HuH-7 (cell line): Measurements from ENCODE around the gene TOMM70.
A peak's percentile ranks its signal among the peaks of the same experiment; 100 is the strongest.
"Not testable (repeated sequence)": the region's sequence is repeated elsewhere in the genome, so short reads cannot be mapped to it uniquely, and the experiment has no call there.

Experiments
- DNase-seq: peaks from one replicate; pipeline ENCODE4 v3.0.0; 2011; ENCODE audit warnings: low spot score

TOMM70 gene

DNA sequence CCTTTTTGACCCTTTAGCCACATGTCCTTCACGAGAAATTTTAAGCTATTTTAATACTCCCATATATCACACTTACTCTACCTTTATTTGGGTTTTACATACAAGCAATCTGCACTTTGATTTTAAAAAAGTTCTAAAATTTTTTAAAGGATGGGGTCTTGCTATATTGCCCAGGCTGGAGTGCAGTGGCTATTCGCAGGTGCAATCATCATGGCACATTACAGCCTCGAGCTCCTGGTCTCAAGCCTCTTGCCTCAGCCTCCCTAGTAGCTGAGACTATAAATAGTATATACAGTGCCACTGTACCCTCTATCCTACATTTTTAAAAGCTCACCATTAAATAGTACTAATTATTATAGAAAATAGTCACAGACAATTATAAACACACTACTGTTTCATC lies 36.5 kb downstream of the TOMM70 start:
- DNase-seq = no peak

DNA sequence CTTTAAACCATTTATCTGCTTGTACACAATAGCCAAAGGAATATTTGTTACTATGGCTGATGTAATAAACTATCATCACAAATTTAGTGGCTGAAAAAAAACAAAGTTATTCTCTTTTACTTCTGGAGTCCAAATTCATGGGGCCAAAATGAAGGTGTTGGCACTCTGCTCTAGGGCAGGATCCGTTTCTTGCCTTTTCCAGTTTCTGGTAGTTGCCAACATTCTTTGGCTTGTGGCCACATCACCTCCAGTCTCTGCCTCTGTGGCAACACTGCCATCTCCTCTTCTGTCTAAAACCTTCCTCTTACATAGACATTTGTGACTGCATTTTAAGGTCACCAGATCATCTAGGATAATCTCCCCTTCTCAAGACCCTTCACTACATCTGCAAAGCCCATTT lies 39.0 kb downstream of the TOMM70 start:
- DNase-seq = no peak

DNA sequence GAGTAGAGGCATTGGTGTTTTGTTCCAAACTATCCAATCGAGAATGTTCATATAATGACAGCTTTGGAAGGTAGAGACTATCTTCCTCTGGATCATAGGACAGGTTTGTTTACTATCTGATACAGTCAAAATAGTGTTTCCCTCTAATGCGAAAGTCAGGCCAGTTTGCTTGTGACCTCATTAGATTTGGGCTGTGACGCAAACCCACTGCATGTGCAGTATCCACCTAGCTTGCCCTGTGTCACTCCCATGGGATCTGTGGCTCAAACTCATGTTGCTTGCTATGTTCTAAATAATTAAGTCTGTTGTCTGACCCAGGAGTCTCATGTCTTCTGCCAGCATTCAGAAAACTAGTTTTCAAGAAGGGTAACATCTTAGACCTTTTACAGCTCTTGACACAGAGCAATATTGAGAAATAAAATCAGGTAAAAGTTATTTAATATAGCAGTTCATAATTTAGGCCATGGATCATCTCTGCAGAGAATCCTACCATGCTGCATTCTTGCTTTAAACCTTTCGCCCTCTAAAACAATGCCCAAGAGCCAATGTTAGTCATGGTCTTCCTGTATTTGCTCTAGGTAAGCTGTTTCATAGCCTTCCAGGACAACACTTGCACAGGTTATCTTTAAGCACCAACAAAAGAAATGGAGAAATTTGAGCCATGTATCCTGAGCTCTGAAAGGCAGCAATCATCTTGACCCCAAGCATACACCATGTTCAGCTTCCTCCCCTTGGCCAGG lies 40.0 kb downstream of the TOMM70 start:
- DNase-seq = no peak

DNA sequence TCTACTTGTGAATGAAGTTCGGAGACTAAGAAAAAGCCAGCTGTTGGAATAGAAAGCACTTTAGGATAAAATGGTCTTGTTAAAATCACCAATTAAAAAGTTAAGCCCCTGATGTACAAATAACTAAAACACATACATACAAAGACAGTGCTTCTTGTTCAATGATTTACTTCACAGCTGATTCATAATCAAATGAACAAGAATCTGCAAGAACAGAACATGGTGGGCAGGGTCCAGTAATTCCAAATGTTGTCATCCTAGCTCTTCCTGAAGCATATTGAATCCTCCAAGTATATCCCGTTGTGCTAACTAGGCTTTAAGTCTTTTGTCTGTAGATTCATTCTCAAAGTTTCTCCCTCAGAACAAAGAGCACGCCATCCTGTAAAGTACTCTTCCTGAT lies 41.9 kb downstream of the TOMM70 start:
- no peak for DNase-seq

DNA sequence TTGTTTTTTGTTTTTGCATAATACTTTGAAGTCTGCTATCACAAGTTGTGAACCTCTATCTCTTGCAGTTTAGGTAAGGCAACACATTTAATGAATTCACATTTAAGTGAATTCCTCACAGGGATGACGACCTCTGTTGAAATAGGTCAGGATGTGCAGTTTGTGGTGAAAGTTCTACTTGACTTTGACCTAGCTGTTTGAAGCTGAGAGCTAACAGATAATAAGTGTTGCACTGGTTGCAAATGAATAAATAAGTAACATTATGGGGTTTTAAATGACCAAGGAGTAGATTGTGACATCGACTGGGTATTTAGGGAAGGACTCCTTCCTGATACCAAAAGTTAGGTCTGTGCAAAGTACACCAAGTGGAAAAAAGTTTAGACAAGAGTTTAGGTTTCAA lies 42.5 kb downstream of the TOMM70 start:
- DNase-seq = peak; percentile 30

DNA sequence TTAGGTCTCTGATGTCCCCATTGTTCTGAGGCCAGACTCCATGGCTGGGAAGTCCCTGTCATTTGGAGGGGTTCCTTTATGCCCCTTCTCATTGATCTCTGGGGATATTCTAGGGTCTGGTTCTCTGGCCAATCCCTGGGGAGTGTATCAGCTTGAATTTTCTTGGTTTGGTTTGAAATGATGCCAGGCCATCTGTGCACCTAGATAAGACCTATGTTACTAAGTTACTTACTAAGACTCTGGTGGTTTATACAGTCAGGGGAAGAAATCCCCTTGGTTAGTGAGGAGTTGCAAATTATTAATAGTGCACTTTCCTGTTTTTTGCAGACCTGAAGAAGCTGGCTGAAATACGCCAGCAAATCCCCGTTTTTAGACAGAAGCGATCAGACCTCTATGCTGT lies 46.0 kb downstream of the TOMM70 start:
- no peak for DNase-seq

DNA sequence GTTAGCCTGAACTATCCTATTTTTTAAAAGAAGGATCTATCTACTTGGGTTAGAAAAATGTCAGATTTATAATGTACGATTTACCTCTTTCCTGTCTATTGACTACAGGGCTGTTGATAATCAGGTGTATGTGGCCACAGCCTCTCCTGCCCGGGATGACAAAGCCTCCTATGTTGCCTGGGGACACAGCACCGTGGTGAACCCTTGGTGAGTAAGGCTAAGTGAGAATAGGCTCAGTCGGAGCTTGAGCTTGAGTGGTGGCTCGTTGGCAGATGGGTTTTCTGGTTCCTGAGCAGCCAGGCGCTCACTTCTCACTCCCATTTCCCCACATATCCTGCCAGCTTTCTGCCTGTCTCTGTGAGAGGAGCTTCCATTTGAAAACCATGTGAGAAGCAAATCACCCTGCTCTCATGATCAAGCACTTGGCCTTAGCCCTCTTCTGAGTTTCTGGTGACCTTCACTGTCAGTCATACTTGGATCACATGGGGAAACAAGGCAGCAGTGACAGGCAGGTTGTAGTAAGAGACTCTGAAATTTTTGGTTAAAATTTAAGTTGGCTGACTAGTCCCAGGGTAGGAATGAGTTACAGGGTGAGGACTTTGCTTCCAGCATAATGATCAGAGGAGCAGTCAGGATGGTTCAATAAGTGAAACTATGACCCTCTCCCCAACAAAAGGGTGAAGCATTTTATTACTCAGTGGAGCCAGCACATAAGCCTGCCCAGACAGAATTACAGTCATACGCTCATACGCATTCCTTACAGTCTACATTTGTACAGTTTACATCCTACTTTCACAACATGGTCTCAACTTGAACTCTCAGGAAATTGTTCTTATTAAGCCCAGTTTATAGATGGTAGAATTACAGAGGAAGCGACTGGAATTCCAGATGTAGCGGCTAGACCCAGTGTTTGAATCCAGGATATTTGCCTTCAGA lies 48.3 kb downstream of the TOMM70 start:
- DNase-seq = no peak

DNA sequence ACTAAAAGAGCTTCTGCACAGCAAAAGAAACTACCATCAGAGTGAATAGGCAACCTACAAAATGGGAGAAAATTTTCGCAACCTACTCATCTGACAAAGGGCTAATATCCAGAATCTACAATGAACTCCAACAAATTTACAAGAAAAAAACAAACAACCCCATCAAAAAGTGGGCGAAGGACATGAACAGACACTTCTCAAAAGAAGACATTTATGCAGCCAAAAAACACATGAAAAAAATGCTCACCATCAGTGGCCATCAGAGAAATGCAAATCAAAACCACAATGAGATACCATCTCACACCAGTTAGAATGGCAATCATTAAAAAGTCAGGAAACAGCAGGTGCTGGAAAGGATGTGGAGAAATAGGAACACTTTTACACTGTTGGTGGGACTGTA lies 49.1 kb downstream of the TOMM70 start:
- DNase-seq = not testable (repeated sequence)

DNA sequence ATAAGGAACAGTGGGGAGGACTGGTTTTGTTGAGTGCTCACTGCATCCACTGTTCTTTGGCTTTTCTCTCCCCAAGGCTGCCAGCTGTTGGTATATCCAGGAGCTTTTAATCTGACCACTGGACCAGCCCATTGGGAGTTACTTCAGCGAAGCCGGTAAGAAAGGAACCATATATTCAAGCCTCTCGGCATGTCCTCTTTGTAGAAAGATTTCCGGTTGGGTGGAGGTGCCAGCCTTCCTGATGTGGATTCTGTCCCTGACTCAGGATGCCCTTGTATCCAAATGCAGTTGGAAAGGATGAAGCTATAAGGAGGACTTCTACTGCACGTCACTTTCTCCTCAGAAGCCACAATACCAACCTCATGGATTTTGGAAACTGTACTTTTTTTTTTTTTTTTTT lies 52.2 kb downstream of the TOMM70 start:
- no peak for DNase-seq

DNA sequence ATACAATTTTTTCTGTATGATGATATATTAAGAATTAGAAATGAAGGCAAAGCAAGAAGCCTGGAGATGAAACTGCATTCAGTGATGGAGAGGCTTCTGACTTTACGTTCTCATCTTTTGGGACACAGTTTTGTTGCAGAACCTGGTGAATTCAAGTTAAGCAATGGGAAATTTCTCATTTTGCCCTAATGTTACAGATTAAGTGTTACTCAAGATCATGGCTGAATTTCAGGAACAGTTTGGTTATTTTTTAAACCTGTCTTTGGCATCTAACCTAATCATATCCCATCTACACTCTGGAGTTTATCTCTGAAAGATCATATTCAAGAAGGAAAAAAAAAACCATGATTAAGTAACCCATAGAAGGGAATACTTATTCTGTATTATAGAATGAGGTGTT lies 60.4 kb downstream of the TOMM70 start:
- no peak for DNase-seq

DNA sequence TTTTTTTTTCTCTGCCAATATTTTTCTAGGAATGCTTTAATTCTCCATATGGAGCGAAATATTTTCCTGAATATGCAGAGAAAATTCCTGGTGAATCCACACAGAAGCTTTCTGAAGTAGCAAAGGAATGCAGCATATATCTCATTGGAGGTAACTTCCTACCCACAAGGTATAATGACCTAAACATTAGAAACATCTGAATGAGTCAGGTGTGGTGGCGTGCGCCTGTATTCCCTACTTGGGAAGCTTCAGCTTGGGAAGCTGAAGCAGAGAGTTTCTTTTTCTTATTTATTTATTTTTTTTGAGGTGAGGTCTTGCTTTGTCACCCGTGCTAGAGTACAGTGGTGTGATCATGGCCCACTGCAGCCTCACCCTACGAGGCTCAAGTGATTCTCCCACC lies 61.1 kb downstream of the TOMM70 start:
- DNase-seq = no peak

DNA sequence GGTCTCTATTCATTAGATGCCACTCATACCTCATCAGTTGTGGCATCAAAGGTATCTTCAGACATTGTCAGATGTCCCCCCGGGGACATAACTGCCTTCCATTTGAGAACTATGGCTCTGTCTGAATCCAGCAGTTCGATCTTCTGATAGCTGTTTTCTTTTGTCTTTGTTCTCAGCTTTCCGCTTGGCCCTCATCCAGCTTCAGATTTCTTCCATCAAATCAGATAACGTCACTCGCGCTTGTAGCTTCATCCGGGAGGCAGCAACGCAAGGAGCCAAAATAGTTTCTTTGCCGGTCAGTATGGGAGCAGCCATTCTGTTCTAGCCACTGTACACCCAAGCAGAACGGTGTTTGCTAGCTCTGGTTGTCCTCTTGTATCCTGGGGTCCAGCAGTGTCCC lies 62.0 kb downstream of the TOMM70 start:
- DNase-seq = no peak

DNA sequence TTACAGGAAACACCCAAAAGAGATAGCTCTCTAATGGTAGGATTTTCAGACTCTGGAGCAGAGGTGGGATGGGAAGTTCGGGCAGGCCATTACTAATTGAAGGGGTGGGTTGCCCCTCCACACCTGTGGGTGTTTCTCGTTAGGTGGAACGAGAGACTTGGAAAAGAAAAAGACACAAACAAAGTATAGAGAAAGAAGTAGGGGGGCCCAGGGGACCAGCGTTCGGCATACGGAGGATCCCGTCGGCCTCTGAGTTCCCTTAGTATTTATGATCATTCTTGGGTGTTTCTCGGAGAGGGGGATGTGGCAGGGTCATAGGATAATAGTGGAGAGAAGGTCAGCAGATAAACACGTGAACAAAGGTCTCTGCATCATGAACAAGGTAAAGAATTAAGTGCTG lies 64.7 kb downstream of the TOMM70 start:
- DNase-seq = not testable (repeated sequence)

DNA sequence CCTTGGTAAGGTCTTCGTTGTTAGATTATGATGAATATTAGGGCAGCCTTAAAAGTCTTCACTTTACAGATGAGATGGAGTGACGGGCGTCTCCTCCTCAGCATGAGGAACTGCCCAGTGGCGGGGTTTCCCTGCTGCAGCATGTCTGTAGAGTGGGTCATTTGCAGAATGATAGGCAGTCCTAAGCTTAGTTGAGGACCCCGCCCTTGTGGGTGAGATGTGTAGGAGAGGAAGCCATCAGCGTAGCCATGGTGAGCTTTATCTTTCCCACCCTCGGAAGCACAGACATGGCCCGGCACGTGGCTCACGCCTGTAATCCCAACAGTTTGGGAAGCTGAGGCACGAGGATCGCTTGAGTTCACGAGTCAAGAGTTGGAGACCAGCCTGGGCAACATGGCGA lies 65.5 kb downstream of the TOMM70 start:
- DNase-seq = peak; percentile 62

DNA sequence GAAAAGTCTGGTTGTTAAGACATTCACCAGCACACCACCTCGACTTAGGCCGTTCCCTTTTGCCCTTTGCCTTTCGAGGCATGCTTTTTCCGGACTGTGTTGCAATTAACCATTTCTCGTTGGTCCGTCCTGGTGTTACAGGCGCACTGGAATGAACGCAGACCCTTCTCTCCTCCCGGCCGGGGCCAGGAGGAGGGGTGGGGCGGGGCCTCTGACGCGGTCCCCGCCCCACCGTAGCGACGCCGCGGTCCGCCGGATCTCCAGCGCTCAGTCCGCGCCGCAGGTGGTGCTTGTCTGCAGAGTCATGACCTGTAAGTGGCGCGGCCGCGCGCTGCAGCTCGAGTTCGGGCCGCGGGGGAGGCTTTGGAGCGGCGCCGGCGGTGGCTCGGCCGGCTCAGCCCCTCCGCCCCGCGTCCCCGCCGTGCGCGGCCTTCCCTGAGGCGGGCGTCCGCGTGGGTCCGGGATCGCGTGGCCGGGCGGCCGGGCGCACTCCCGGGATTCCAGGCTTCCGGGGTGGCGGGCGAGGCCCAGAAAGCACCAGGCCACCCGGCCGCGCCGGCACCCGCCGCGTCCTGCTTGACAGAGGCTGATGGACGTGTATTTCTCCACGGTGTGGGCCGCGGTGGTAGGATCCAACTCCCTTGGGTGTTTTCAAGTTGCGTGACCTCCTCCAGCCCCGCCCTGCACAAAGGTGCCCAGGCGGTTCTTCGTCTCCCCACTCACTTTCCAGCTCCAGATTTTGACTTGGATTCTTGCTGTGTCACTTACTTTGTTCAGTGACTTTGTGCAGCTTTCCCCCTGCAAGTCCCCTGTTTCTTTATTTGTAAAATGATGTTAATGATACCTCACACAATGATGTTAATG lies 66.2 kb downstream of the TOMM70 start, which contains the start of gene NIT2:
TSS of gene NIT2 (plus strand) at position 270 of the 864 bp plus-strand sequence. CDS start at position 305, 35 bp downstream.
- DNase-seq = peak; percentile 98

DNA sequence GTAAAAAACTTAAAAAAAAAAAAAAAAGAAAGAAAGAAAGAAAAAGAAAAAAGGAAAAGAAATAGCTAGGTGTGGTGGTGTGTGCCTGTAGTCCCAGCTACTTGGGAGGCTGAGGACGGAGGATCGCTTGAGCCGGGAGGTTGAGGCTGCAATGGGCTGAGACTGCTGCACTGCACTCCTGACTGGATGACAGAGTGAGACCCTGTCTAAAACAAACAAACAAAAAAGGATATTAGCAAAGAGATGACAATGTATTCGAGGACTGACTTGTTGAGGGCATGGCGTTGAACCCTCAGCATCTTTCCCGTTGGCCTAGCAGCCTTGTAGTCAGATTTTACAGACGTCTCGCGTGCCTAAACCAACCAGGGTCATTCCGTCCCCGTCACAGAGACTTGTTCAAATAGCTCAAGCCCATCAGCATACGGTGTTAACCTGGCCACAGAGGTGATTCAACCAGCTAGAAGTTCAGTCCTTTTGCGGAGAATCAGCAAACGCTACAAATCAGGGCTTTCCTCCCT lies 66.9 kb downstream of the TOMM70 start:
- DNase-seq = no peak

DNA sequence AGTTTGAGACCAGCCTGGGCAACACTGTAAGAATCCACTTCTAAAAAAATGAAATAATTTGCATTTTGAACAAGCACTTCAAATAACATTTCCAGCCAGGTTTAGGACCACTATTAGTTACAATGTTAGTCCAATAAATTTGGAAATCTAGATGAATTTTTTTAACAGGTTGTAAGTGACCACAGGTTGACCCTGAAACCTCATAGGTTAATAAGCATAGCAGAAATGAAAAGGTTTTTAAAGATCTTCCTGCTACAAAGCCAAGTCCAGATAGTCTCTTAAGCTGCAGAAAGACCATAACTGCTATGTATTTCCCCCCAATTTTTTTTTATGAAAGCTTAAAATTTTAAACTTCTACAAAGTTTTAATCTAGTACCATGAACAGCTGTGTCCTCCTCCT lies 67.8 kb downstream of the TOMM70 start:
- DNase-seq = no peak

DNA sequence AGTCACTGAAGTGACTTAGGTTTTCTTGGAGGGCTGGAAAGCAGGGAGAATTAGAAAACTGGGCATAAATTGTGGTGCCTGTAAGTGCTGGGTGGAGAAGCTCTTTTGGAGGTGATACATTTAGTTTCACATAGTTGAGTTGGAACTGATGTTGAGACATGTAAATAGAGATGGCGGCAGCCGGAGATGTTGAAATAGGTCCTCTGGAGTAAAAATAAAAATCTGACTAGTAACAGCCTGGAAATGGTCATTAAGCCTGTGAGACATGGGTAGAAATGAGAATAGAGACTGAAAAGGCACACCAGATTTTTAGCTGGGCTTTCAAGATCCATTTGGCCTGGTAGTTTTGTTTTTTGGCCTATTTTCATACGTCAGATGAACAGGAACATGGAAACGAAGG lies 69.2 kb downstream of the TOMM70 start:
- DNase-seq = no peak

DNA sequence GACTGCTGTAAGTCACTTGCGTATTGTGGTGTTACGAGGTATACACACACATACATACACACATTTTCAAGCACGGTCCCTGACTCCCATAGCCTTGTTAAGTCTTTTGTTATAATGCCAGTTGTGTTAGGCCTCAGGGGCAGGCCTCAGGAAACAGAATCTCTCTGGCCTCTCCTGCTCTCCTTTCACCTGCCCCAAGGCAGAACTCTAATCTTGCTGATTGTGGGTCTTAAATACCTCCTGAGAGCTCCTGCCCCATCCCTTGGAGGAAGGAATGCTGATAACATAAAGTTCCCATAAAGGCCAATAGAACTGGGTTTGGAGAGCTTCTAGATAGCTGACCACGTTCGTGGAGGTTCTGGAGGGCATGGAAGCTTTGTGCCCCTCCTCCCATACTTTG lies 70.2 kb downstream of the TOMM70 start:
- no peak for DNase-seq

DNA sequence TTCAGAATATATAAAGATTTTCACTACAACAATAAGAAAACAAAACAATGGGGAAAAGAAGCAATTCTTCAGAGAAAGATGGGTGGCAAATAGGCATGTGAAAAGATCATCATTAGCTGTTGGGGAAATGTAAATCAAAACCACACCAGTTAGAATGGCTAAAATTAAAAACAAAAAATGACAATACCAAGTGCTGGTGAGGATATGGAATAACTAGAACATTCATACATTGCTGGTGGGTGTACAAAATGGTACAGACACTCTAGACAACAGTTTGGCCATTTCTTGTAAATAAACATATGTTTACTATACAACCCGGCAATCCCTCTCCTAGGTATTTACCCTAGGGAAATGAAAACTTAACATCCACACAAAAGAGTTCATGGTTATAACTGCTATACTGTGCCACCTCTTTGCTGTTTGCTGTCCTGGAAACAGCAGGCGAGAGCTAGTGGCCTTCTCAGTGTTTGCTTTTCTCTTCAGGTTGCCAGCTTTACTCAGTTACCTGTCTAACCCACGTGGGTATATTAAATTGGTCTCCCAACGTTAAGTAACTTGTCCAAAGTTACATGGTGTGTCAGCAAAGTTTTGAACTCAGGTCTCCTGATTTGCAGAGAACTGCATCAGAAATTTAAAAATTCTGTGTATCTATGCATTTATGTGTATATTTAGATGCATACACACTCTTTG lies 70.9 kb downstream of the TOMM70 start:
- no peak for DNase-seq

DNA sequence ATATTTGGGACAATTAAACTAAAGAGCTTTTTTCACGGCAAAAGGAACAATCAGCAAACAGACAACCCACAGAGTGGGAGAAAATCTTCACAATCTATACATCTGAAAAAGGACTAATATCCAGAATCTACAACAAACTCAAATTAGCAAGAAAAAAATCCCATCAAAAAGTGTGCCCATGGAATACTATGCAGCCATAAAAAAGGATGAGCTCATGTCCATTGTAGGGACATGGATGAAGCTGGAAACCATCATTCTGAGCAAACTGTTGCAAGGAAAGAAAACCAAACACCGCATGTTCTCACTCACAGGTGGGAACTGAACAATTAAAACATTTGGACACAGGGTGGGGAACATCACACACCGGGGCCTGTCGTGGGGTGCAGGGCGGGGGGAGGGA lies 73.5 kb downstream of the TOMM70 start:
- not testable (repeated sequence) for DNase-seq
